GM12878 (cell line): ENCODE results near the gene SSBP2. TPM values are rescaled to one million over a fixed set of nuclear protein-coding genes. Genes with fewer than 3 reads are reported as not detected.
"Not testable (repeated sequence)": the region's sequence is repeated elsewhere in the genome, so short reads cannot be mapped to it uniquely, and the experiment has no call there.

ENCODE experiments used
- ATAC-seq: fragments of 200-7000 bp; cut with Tn5 transposase; 3 replicates; pipeline ENCODE4 v1.9.1; 2020; ENCODE audit warnings: mild to moderate bottlenecking, moderate library complexity
- BruUV-seq: library from RNA; stranded (reverse); fragments of 400-500 nt; replicated peaks from 2 replicates; lab custom pipeline; 2021; lab: Mats Ljungman, UMichigan
- CTCF ChIA-PET: fragments of 300-600 bp; sonication (Branson Sonifier 250); formaldehyde crosslinking; extraction: SDS; loops from one replicate; lab custom pipeline; 2021; ENCODE audit warnings: inconsistent platforms; lab: Yijun Ruan, JAX
- POLR2A ChIA-PET: fragments of 350-600 bp; formaldehyde crosslinking; extraction: SDS; loops from one replicate; lab custom pipeline; 2021; ENCODE audit warnings: inconsistent platforms; lab: Charles Lee
- RAD21 ChIA-PET: fragments of 300-600 bp; sonication (Branson Sonifier 250); formaldehyde crosslinking; loops from one replicate; lab custom pipeline; 2023; ENCODE audit warnings: antibody characterized with exemption; ENCODE audit not compliant: unreplicated experiment; lab: Charles Lee
- SMC1A ChIA-PET: fragments of 300-600 bp; sonication (Branson Sonifier 250); formaldehyde crosslinking; loops from one replicate; lab custom pipeline; 2023; ENCODE audit not compliant: unreplicated experiment, uncharacterized antibody; lab: Charles Lee
- DNase-seq: peaks from one replicate; pipeline ENCODE4 v3.0.0-alpha.2; 2011; ENCODE audit warnings: low read depth, low spot score
- FAIRE-seq: peaks from 3 replicates; lab custom pipeline; 2011; peaks lifted over from hg19 to GRCh38; lab: Jason Lieb, UNC
- H2AFZ ChIP-seq: 2 replicates; pipeline ENCODE4 v1.6.0; 2011; ENCODE audit warnings: low read depth, low read length, control low read depth; ENCODE audit not compliant: control insufficient read depth
- H3K27ac ChIP-seq: 2 replicates; pipeline ENCODE4 v1.5.1; 2011; ENCODE audit warnings: control low read depth; ENCODE audit not compliant: control insufficient read depth, insufficient read depth
- H3K27me3 ChIP-seq, 2 experiments: replicated peaks in 1 of 2; 2 replicates each; pipeline versions ENCODE4 v1.6.0 to v1.6.1; 2011; ENCODE audit warnings: low read length in 1 of 2; ENCODE audit not compliant: control insufficient read depth in 2 of 2, insufficient read depth in 2 of 2
- H3K36me3 ChIP-seq, 2 experiments: 2 replicates each; pipeline ENCODE4 v1.5.1; 2011; ENCODE audit warnings: low read length in 1 of 2; ENCODE audit not compliant: control insufficient read depth in 2 of 2, insufficient read depth in 2 of 2
- H3K4me1 ChIP-seq: 2 replicates; pipeline ENCODE4 v1.6.1; 2011; ENCODE audit warnings: mild to moderate bottlenecking, low read length, moderate library complexity, mixed read lengths; ENCODE audit not compliant: control insufficient read depth, insufficient read depth
- H3K4me2 ChIP-seq: 2 replicates; pipeline ENCODE4 v1.6.0; 2011; ENCODE audit warnings: control low read depth; ENCODE audit not compliant: control insufficient read depth, insufficient read depth
- H3K4me3 ChIP-seq: fragments of 200-600 bp; sonication (generic); 2 replicates; pipeline ENCODE4 v1.5.1; 2016
- H3K79me2 ChIP-seq: 2 replicates; pipeline ENCODE4 v1.6.0; 2011; ENCODE audit warnings: low read length; ENCODE audit not compliant: control insufficient read depth, insufficient read depth
- H3K9ac ChIP-seq: 2 replicates; pipeline ENCODE4 v1.8.0; 2011; ENCODE audit warnings: low read length, control low read depth, mixed read lengths; ENCODE audit not compliant: control insufficient read depth, insufficient read depth
- H3K9me3 ChIP-seq: replicated peaks from 3 replicates; pipeline ENCODE4 v1.5.1; 2011; ENCODE audit warnings: mild to moderate bottlenecking, low read length; ENCODE audit not compliant: control insufficient read depth, insufficient read depth
- H4K20me1 ChIP-seq: 2 replicates; pipeline ENCODE4 v1.6.0; 2011; ENCODE audit not compliant: control insufficient read depth, insufficient read depth
- POLR2AphosphoS2 ChIP-seq: IDR thresholded peaks from 2 replicates; pipeline ENCODE4 v1.6.1; 2011; ENCODE audit warnings: low read depth, mild to moderate bottlenecking, low read length, improper control_type of control experiment, moderate library complexity
- WGBS: methylation state at CpG from one replicate; pipeline ENCODE4 v1.1.6; 2016; ENCODE audit warnings: low lambda C conversion rate; ENCODE audit not compliant: insufficient replicate concordance, insufficient coverage; ENCODE audit errors: missing lambda C conversion rate; 5-methylcytosine and 5-hydroxymethylcytosine counted together
- in situ Hi-C: fragments of 300-500 bp; cut with MboI; formaldehyde crosslinking; loops from 9 replicates; pipeline ENCODE4 v1.14.3; 2018; ENCODE audit warnings: mixed read lengths
- intact Hi-C: fragments of 100-400 bp; cut with micrococcal nuclease; formaldehyde crosslinking; loops from one replicate; pipeline ENCODE4 v1.14.2; 2022; ENCODE audit not compliant: unreplicated experiment
- polyA plus RNA-seq, 11 experiments: library from polyadenylated mRNA; depleted of rRNA in 4 of 11; unstranded in 6 of 11; stranded (reverse) in 5 of 11; fragments of >200 nt; fragmentation: Nextera tagmentation in 4 of 11; fragmentation: Illumina TruSeq in 1 of 11; extraction: Ambion mirVana in 4 of 11; extraction: Trizol in 1 of 11; gene quantifications; 1 replicate in 1 of 11; 2 replicates in 10 of 11; pipeline versions ENCODE4 v1.2.1 to v1.2.3, GENCODE V29; 2011 to 2016; ENCODE audit warnings: inconsistent platforms in 2 of 11, missing spikeins in 2 of 11, low read depth in 1 of 11
- total RNA-seq, 4 experiments: library from RNA; depleted of rRNA in 3 of 4; stranded (reverse); fragments of >200 nt in 3 of 4; fragmentation: Illumina TruSeq in 1 of 4; extraction: Trizol in 1 of 4; gene quantifications; 2 replicates each; pipeline versions ENCODE4 v1.2.1 to v1.2.3, GENCODE V29; 2013 to 2021
- TF ChIP-seq, protein P1 (sequence below): IDR thresholded peaks from 2 replicates; pipeline ENCODE4 v1.6.1; 2012; ENCODE audit warnings: improper control_type of control experiment, low read depth, low read length; ENCODE audit not compliant: insufficient replicate concordance

Gene SSBP2
- total and polyA plus RNA-seq, 10 of the 15 experiments (the other 5 are each of a cell fraction or from before 2014, with no cell fraction given): 52.2 to 132 (median 110) TPM

GRCh38 chr5:81482595-81482994, 268.3 kb downstream of the SSBP2 start (continued):
- TF ChIP-seq, protein P1, sequence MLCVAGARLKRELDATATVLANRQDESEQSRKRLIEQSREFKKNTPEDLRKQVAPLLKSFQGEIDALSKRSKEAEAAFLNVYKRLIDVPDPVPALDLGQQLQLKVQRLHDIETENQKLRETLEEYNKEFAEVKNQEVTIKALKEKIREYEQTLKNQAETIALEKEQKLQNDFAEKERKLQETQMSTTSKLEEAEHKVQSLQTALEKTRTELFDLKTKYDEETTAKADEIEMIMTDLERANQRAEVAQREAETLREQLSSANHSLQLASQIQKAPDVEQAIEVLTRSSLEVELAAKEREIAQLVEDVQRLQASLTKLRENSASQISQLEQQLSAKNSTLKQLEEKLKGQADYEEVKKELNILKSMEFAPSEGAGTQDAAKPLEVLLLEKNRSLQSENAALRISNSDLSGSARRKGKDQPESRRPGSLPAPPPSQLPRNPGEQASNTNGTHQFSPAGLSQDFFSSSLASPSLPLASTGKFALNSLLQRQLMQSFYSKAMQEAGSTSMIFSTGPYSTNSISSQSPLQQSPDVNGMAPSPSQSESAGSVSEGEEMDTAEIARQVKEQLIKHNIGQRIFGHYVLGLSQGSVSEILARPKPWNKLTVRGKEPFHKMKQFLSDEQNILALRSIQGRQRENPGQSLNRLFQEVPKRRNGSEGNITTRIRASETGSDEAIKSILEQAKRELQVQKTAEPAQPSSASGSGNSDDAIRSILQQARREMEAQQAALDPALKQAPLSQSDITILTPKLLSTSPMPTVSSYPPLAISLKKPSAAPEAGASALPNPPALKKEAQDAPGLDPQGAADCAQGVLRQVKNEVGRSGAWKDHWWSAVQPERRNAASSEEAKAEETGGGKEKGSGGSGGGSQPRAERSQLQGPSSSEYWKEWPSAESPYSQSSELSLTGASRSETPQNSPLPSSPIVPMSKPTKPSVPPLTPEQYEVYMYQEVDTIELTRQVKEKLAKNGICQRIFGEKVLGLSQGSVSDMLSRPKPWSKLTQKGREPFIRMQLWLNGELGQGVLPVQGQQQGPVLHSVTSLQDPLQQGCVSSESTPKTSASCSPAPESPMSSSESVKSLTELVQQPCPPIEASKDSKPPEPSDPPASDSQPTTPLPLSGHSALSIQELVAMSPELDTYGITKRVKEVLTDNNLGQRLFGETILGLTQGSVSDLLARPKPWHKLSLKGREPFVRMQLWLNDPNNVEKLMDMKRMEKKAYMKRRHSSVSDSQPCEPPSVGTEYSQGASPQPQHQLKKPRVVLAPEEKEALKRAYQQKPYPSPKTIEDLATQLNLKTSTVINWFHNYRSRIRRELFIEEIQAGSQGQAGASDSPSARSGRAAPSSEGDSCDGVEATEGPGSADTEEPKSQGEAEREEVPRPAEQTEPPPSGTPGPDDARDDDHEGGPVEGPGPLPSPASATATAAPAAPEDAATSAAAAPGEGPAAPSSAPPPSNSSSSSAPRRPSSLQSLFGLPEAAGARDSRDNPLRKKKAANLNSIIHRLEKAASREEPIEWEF: no peak
- TF ChIP-seq POLR2AphosphoS2: no peak

DNA sequence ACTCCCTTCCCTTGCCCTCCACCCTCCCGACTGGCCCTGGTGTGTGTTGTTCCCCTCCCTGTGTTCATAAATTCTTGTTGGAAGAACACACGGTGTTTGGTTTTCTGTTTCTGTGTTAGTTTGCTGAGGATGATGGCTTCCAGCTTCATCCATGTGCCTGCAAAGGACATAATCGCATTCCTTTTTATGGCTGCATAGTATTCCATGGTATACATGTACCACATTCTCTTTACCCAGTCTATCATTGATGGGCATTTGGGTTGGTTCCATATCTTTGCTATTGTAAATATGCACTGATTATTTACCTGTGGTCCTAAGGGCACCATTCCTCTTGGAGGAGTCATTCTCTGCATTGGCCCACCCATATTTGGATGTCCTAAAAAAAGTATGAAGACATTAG, 277.5 kb downstream of the SSBP2 start:
- H3K27me3 ChIP-seq, H3K27ac ChIP-seq, FAIRE-seq, POLR2A ChIA-PET, ATAC-seq, RAD21 ChIA-PET, DNase-seq, in situ Hi-C loops, H4K20me1 ChIP-seq, H3K9ac ChIP-seq, H3K9me3 ChIP-seq, CTCF ChIA-PET, intact Hi-C loops, H2AFZ ChIP-seq, SMC1A ChIA-PET, H3K4me2 ChIP-seq, BruUV-seq, H3K4me3 ChIP-seq, H3K79me2 ChIP-seq, H3K4me1 ChIP-seq: not testable (repeated sequence)
- WGBS: 98% methylated on average over 3 of the region's 3 CpGs
- peaks cover 3 to 13% of the 10 kb centered on the region in 2 experiments for H3K36me3 ChIP-seq
